Activated naive CD8-positive, alpha-beta T cell treated with anti-CD3 and anti-CD28 coated beads for 36 hours (primary cell): ENCODE data around the gene SF3B2. TPM values are rescaled to one million over a fixed set of nuclear protein-coding genes. Genes with fewer than 3 reads are reported as not detected.
"Not testable (repeated sequence)": the region's sequence is repeated elsewhere in the genome, so short reads cannot be mapped to it uniquely, and the experiment has no call there.

ENCODE experiments used
- DNase-seq: peaks from one replicate; pipeline ENCODE4 v3.0.0; 2021
- H3K27ac Mint-ChIP-seq: one replicate; pipeline ENCODE4 v1.8.0; 2022; ENCODE audit warnings: mild to moderate bottlenecking, moderate library complexity, mixed read lengths
- H3K27me3 Mint-ChIP-seq: one replicate; pipeline ENCODE4 v1.8.0; 2022; ENCODE audit warnings: mild to moderate bottlenecking, mixed read lengths
- H3K36me3 Mint-ChIP-seq: one replicate; pipeline ENCODE4 v1.8.0; 2021; ENCODE audit warnings: mild to moderate bottlenecking, mixed read lengths
- H3K4me1 Mint-ChIP-seq: one replicate; pipeline ENCODE4 v1.8.0; 2021; ENCODE audit warnings: mixed read lengths
- H3K4me3 Mint-ChIP-seq: one replicate; pipeline ENCODE4 v1.8.0; 2022; ENCODE audit warnings: mild to moderate bottlenecking, moderate library complexity, mixed read lengths
- H3K9me3 Mint-ChIP-seq: one replicate; pipeline ENCODE4 v1.8.0; 2022; ENCODE audit warnings: mixed read lengths
- total RNA-seq, 2 experiments: library from RNA; stranded (reverse); gene quantifications; one replicate each; pipeline ENCODE4 v1.2.3, GENCODE V29; 2021

The SF3B2 gene
- total RNA-seq, 2 experiments from 2014 or later: 268 TPM

DNA sequence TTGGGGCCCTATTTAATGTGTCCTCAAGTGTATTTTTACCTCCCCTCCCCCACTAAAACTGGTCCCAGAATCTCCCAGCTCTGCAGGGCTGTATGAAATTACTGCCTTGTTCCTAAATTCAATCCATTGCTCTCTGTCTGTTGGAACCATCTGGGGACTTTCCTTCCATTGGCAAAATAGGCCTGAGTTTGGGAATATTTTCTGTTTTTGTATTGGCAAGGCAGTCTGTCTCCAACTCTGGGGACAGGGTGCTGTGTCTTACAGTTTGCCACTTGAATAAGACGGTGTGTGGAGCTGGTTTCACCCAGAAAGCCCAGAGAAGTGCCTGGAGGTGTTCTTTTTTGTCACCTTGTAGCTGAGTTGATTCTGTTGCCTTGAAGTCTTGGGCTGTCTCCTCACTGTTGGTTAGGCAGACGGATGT lies 19.2 kb downstream of the SF3B2 start:
- Mint-ChIP-seq H3K4me1 (peaks cover 68% of the 10 kb centered on the region), H3K36me3 (peaks cover 75% of the 10 kb centered on the region)

DNA sequence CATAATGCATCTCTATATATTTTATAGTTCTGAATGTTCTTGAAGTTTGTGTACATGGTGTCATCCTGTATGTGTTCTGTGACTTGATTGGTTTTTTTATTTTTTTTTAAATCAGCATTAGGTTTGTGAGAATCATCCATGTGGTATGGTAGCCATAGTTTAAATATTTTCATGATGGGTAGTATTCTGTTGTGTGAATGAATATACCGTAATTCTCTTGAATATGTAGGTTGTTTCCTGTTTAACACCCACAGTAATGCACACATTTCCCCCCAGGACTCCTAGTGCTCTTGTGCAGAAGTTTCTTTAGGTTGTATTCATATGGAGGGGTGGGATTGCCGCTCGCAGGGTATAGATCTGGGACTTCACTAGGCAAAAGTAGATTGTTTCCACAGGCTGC lies 19.9 kb downstream of the SF3B2 start:
- Mint-ChIP-seq H3K4me3 (peak overlapping the region; percentile 87), H3K36me3 (peaks cover 73% of the 10 kb centered on the region), H3K4me1 (peaks cover 64% of the 10 kb centered on the region), H3K9me3 (no peaks in the 10 kb centered on the region), H3K27me3 (no peaks in the 10 kb centered on the region), H3K27ac (peak overlapping the region; percentile 87)
- no peak for DNase-seq

More for the DNA sequence above, 19.2 kb downstream of the SF3B2 start:
- DNase-seq: no peak
- H3K4me3 Mint-ChIP-seq: peak overlapping the region; percentile 87
- no peaks in the 10 kb centered on the region for H3K9me3 Mint-ChIP-seq
- peak overlapping the region; percentile 87 for H3K27ac Mint-ChIP-seq
- H3K27me3 Mint-ChIP-seq: no peaks in the 10 kb centered on the region

DNA sequence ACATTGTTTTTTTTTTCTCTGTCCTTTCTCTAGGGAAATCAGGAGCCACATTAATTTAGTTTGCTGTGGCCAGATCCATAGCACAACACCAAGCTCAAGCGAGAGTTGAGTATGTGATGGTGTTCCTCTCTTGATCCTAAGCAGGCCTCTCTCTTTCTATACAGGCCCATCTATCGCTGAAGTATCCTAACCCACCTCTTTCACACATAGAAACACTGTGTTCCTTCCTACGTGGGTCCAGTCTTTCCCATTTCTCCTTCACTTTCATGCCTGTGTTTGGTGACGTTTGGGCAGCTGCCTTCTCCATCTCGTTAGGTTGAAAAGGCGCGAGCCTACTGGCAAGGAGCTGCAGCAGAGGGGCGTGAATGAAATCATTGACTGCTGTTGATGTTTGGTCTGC lies 20.4 kb downstream of the SF3B2 start:
- Mint-ChIP-seq H3K27me3 (no peaks in the 10 kb centered on the region), H3K36me3 (peaks cover 73% of the 10 kb centered on the region), H3K4me3 (peak overlapping the region; percentile 87), H3K27ac (peak overlapping the region; percentile 87), H3K9me3 (no peaks in the 10 kb centered on the region), H3K4me1 (peaks cover 63% of the 10 kb centered on the region)
- DNase-seq: no peak

DNA sequence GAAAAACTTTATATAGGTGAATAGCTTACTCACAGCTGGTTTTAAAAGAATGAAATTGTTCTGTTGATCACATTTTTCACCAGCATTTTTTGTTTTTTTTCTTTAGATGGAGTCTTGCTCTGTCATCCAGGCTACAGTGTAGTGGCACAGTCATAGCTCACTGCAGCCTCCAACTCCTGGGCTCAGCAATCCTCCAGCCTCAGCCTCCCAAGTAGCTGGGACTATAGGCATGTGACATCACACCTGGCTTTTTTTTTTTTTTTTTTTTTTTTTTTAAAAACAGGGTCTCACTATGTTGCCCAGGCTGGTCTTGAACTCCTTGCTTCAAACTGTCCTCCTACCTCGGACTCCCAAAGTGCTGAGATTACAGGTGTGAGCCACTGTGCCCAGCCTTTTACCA lies 21.5 kb downstream of the SF3B2 start:
- Mint-ChIP-seq H3K9me3 (no peaks in the 10 kb centered on the region), H3K36me3 (peaks cover 69% of the 10 kb centered on the region), H3K27ac (peak overlapping the region; percentile 29), H3K27me3 (no peaks in the 10 kb centered on the region), H3K4me3 (no peak overlapping the region), H3K4me1 (peaks cover 59% of the 10 kb centered on the region)
- no peak for DNase-seq

DNA sequence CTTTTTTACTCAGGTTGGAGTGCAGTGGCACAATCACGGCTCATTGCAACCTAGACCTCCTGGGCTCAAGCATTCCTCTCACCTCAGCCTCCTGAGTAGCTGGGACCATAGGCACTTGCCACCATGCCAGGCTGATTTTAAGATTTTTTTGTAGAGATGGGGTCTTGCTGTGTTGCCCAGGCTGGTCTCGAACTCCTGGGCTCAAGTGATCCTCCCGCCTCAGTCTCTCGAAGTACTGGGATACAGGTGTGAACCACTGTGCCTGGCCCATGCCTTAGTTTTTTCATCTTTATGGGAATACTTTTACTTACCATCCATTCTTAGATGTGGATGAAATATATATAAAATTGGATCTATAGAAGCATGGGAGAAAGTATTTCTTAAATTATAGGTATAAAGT lies 23.1 kb downstream of the SF3B2 start:
- Mint-ChIP-seq H3K9me3 (no peaks in the 10 kb centered on the region), H3K27me3 (no peaks in the 10 kb centered on the region), H3K27ac (no peak overlapping the region), H3K4me1 (peaks cover 66% of the 10 kb centered on the region), H3K4me3 (no peak overlapping the region), H3K36me3 (peaks cover 65% of the 10 kb centered on the region)
- no peak for DNase-seq

DNA sequence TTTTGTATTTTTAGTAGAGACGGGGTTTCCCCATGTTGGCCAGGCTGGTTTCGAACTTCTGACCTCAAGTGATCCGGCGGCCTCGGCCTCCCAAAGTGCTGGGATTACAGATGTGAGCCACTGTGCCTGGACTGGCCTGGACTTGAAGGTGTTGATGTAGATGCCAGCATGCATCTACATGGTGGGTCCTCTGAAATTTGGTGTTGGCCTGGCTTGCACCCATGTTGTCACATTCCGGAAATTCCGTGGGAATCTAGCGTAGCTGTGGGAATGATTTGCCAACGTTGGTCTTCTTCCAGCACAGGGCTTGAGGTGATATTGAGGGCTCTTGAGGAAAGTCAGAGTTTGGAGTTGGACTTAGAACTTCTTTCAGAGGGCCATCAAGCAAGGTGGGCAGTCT lies 24.4 kb downstream of the SF3B2 start:
- Mint-ChIP-seq H3K27ac (no peak overlapping the region), H3K4me1 (peaks cover 72% of the 10 kb centered on the region), H3K9me3 (no peaks in the 10 kb centered on the region), H3K4me3 (no peak overlapping the region), H3K36me3 (peaks cover 62% of the 10 kb centered on the region), H3K27me3 (no peaks in the 10 kb centered on the region)
- no peak for DNase-seq

DNA sequence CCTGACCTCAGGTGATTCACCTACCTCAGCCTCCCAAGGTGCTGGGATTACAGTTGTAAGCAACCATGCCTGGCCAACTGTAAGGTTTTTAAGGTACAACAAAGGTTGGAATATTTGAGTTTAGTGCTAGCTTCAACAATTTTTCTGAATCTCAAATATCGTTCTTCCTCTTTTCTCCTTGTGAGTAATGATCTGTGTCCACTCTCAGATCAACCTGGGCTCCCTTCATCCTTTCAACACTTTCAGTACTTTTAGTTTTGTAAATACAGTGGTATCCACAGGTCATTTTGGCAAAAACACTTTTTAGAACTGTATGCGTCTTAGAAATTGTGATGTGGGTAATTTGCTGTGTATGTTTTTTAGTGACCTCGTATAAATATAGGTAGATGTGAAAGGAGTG lies 25.8 kb downstream of the SF3B2 start:
- Mint-ChIP-seq H3K4me3 (no peak overlapping the region), H3K4me1 (peaks cover 68% of the 10 kb centered on the region), H3K9me3 (no peaks in the 10 kb centered on the region), H3K36me3 (peaks cover 49% of the 10 kb centered on the region), H3K27ac (no peak overlapping the region), H3K27me3 (no peaks in the 10 kb centered on the region)
- DNase-seq: no peak

DNA sequence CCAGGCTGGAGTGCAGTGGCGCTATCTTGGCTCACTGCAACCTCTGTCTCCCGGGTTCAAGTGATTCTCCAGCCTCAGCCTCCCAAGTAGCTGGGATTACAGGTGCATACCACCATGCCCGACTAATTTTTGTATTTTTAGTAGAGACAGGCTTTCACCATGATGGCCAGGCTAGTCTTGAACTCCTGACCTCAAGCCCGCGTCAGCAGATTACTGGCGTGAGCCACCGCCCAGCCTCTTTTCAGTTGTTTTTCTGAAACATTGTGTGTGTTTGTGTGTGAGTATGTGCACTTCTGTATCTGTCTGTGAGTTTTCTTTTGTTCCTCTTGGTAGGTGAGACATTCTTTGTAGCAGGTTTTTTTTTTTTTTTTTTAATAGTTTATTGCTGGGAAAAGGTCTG lies 26.8 kb downstream of the SF3B2 start:
- peak overlapping the region; percentile 92 for H3K27ac Mint-ChIP-seq
- DNase-seq, H3K27me3 Mint-ChIP-seq, H3K9me3 Mint-ChIP-seq, H3K4me3 Mint-ChIP-seq: not testable (repeated sequence)
- peaks cover 72% of the 10 kb centered on the region for H3K4me1 Mint-ChIP-seq
- peaks cover 41% of the 10 kb centered on the region for H3K36me3 Mint-ChIP-seq

DNA sequence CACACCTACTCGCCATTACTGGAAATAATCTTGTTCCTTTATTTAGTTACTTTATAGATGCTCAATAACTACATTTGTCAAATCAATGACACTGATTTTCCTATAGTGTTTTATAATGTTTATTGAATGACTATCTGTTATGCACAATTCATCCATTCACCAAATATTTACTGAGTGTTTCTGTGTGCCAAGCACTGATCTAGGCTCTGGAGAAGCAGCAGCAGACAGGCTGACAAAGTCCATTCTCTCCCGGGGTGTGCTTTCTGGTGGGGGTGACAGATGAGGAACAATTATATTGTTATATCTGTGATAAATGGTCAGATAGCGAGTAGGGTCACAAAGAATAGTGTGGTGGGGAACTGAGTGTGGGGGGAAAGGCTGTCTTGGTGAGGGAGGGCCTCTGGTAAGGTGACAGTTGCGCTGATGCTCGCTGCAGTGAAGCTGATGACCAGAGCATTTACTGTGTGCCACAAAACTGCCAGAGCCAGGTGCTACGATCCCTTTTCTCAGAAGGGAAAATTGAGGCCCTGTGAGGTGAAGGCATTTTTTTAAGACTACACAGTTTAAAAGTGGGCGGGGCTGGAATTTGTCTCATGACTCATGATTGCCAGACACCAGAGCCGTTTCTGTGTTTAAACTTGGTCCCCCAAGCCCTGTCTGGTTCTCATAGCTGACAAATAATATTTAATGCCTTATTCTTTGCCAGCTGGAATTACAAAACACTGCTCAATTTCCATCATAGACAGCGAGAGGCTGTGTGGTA lies 28.1 kb downstream of the SF3B2 start:
- Mint-ChIP-seq H3K9me3 (no peaks in the 10 kb centered on the region), H3K36me3 (peaks cover 30% of the 10 kb centered on the region), H3K27ac (peak overlapping the region; percentile 92), H3K4me3 (peak overlapping the region; percentile 47), H3K27me3 (no peaks in the 10 kb centered on the region), H3K4me1 (peaks cover 78% of the 10 kb centered on the region)
- peak; percentile 59 for DNase-seq

DNA sequence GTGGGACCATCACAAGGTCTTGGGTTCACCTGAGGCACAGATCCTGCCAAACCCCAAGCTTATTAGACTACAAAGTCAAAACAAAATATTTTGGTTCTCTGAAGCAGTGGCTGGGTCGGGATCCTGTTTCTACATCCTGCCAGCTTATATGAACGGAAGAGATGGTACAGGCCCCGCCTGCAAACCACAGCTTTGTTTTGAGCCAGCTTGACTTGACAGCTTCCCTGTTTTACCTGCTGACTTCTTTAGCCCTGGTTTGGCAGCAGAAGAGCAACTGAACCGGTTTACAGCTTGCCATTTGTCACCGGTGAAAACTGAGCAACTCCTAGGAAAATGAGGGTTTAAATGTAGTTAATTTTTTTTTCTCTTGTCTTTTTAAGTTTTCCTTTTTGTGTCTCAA lies 29.3 kb downstream of the SF3B2 start:
- H3K9me3 Mint-ChIP-seq: no peaks in the 10 kb centered on the region
- no peaks in the 10 kb centered on the region for H3K27me3 Mint-ChIP-seq
- H3K4me1 Mint-ChIP-seq: peaks cover 78% of the 10 kb centered on the region
- peak; percentile 63 for DNase-seq
- peak overlapping the region; percentile 77 for H3K4me3 Mint-ChIP-seq
- peaks cover 20% of the 10 kb centered on the region for H3K36me3 Mint-ChIP-seq
- H3K27ac Mint-ChIP-seq: peak overlapping the region; percentile 92

DNA sequence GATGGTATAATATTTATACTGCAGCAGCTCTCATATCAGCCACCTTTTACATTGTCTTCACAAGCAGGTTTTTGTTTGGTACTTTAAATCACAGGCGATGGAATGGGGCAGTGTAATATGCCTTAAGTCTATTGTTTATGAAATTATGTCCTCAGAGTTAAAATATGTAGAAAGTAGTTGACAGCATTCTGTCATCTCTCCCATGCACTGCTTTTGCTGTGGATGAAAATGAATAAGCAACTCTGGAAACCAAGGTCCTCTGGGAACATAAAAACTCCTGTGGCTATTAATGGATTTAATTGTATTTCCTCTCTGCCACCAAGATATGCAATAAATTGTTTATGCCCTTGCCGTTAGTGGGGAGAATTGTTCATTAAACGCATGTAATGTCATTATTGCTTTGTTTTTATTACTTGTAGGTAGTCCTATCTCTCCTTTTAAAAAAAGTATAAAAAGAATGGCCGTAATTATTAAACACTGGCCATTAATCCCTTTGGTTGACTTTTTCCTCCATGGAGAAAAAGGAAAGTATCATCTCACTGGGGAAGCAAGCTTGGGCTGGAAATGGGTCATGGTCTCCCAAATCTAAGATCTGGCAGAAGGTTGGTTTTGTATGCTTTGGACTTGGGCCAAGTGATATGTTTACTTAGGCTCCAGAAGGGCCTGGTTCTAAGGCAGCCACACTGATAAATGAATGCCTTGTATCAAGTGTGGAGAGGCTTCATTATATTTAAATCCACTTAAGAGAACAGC lies 31.0 kb downstream of the SF3B2 start:
- Mint-ChIP-seq H3K27me3 (no peaks in the 10 kb centered on the region), H3K4me1 (peaks cover 82% of the 10 kb centered on the region), H3K27ac (peak overlapping the region; percentile 59), H3K36me3 (peaks cover 11% of the 10 kb centered on the region), H3K4me3 (no peak overlapping the region), H3K9me3 (no peaks in the 10 kb centered on the region)
- DNase-seq: no peak

DNA sequence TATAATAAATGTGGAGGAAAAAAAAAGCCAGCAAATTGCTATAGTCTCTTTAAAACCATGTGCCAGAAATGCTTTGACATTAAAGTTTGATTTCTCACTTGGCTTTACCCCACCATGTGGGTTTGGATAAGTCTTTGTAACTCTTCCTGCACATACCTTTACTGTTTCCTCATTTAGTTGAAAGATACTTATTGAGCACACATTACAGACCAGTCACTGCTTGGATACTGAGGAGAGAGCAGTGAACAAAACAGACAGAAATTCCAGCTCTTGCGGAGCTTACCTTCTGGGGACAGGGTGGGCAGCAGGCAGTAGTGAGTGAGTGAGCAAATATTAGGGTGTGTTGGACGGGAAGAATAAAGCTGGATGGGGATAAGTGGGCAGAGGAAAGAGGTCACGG lies 31.6 kb downstream of the SF3B2 start:
- Mint-ChIP-seq H3K27ac (peak overlapping the region; percentile 75), H3K4me1 (peaks cover 81% of the 10 kb centered on the region), H3K36me3 (peaks cover 7% of the 10 kb centered on the region), H3K9me3 (no peaks in the 10 kb centered on the region), H3K27me3 (no peaks in the 10 kb centered on the region), H3K4me3 (no peak overlapping the region)
- DNase-seq: no peak

DNA sequence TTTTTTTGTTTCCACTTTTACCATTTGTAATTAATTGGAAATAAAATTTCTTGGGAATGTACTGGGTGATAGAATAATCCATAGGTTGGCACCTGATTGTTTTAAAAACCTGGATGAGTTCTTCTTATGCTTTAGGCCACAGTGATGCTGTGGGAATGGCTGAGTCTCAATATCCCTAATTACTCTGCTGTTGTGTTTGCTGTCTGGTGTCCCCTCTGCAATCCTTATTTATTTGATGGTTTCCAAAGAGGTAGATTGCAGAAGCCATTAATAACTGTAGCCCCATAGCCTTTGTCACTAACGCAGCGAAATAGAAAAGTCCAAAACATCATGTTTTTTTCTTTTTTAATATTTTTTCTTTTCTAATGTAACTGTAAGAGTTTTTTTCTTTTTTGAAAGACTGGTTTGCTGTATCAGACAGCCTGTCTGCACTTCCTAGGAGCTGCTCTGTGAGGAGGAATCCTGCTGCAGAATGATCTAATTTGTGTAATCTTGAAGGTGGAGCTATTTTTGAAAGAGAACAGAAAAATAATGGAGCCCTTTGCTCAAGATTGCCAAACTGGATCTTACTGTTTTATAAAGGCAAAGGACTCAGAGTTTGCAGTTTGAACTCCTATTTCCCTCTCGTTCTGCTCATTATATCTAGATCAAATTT lies 32.8 kb downstream of the SF3B2 start:
- no peak for DNase-seq
- peaks cover 8% of the 10 kb centered on the region for H3K36me3 Mint-ChIP-seq
- no peaks in the 10 kb centered on the region for H3K9me3 Mint-ChIP-seq
- no peaks in the 10 kb centered on the region for H3K27me3 Mint-ChIP-seq
- H3K27ac Mint-ChIP-seq: no peak overlapping the region
- H3K4me1 Mint-ChIP-seq: peaks cover 78% of the 10 kb centered on the region
- H3K4me3 Mint-ChIP-seq: no peak overlapping the region

DNA sequence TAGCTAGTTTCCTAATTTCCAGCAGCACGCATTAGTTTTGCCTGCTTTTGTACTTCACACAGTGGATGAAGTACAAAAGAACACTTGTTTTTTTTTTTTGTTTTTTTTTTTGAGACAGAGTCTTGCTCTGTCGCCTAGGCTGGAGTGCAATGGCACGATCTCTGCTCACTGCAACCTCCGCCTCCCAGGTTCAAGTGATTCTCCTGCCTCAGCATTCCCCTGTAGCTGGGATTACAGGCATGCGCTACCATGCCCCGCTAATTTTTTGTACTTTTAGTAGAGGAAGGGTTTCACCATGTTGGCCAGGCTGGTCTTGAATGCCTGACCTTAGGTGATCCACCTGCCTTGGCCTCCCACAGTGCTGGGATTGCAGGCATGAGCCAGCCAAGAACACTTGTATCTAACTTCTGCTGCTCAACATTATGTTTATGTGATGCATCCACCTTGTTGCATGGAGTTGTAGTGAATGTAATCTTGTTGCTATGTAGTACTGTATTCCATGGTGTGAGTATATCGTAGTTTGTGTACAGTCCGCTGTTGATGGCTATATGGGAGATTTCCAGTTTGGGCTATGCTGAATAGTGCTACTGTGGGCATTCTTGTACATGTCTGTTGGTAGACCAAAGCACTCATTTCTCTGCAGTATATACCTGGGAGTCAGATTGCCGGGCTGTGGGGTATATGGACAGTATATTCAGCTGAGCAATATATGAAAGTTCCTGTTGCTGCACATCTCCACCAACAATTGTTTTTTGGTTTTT lies 35.2 kb downstream of the SF3B2 start:
- Mint-ChIP-seq H3K27me3 (no peaks in the 10 kb centered on the region), H3K27ac (peak overlapping the region; percentile 76), H3K4me1 (peaks cover 60% of the 10 kb centered on the region), H3K36me3 (peaks cover 17% of the 10 kb centered on the region), H3K9me3 (no peaks in the 10 kb centered on the region), H3K4me3 (no peak overlapping the region)
- DNase-seq: no peak

DNA sequence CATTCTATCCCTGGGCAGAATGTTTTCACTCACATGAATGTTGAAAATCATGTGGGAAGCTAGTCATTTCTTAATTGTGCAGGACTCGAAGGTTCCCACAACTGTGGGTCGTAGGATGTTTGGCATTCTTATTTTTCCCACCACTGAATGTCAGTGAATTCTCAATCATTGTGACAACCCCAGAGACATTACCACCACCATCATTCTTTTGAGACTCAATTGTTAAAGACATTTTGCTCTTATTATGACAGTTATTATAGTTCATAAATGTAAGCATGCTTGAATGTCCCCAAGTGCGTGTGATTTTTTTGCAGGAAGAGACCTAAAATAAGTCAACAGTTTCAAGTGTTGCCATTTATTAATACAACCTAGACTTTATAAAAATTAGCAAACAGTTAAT lies 36.9 kb downstream of the SF3B2 start:
- Mint-ChIP-seq H3K4me1 (peaks cover 47% of the 10 kb centered on the region), H3K9me3 (peaks cover 1% of the 10 kb centered on the region), H3K36me3 (peaks cover 24% of the 10 kb centered on the region), H3K4me3 (no peak overlapping the region), H3K27me3 (no peaks in the 10 kb centered on the region), H3K27ac (no peak overlapping the region)
- DNase-seq: no peak
